DOHH2 (cell line): ENCODE data around the gene TTC16.

ENCODE experiments used
- H3F3A ChIP-seq: fragments of 200-600 bp; sonication (generic), shearing (Covaris generic); 2 replicates; pipeline ENCODE4 v1.6.0; 2016; ENCODE audit warnings: antibody characterized with exemption, mild to moderate bottlenecking; ENCODE audit not compliant: control insufficient read depth, insufficient read depth
- H3K27ac ChIP-seq: fragments of 200-600 bp; sonication (generic); 2 replicates; pipeline ENCODE4 v1.5.1; 2014; ENCODE audit warnings: low read depth, mild to moderate bottlenecking, low read length, moderate library complexity
- H3K27me3 ChIP-seq: fragments of 200-600 bp; sonication (generic); 2 replicates; pipeline ENCODE4 v1.6.1; 2014; ENCODE audit warnings: mild to moderate bottlenecking, low read length, mixed read lengths; ENCODE audit not compliant: control insufficient read depth
- H3K36me3 ChIP-seq: fragments of 200-600 bp; sonication (generic); 2 replicates; pipeline ENCODE4 v1.6.1; 2014; ENCODE audit warnings: mild to moderate bottlenecking, low read length, moderate library complexity, mixed read lengths; ENCODE audit not compliant: control insufficient read depth
- H3K4me1 ChIP-seq: fragments of 200-600 bp; sonication (generic); 2 replicates; pipeline ENCODE4 v1.6.1; 2014; ENCODE audit warnings: mild to moderate bottlenecking, low read length, mixed read lengths; ENCODE audit not compliant: control insufficient read depth
- H3K4me2 ChIP-seq: fragments of 200-600 bp; sonication (generic); 2 replicates; pipeline ENCODE4 v1.6.0; 2014; ENCODE audit warnings: mild to moderate bottlenecking, low read length, moderate library complexity
- H3K4me3 ChIP-seq: fragments of 200-600 bp; sonication (generic); 2 replicates; pipeline ENCODE4 v1.5.1; 2014; ENCODE audit warnings: mild to moderate bottlenecking, low read length, mixed read lengths
- H3K79me2 ChIP-seq: fragments of 200-600 bp; sonication (generic); 2 replicates; pipeline ENCODE4 v1.6.1; 2014; ENCODE audit warnings: mild to moderate bottlenecking, low read length, mixed read lengths; ENCODE audit not compliant: control insufficient read depth
- H3K9me2 ChIP-seq: fragments of 200-600 bp; sonication (generic); replicated peaks from 2 replicates; pipeline ENCODE4 v1.6.1; 2014; ENCODE audit warnings: mild to moderate bottlenecking, low read length, mixed read lengths; ENCODE audit not compliant: control insufficient read depth
- H3K9me3 ChIP-seq: fragments of 200-600 bp; sonication (generic); 2 replicates; pipeline ENCODE4 v1.6.1; 2014; ENCODE audit warnings: antibody characterized with exemption, low read length, mixed read lengths; ENCODE audit not compliant: control insufficient read depth, insufficient read depth
- H4K20me1 ChIP-seq: fragments of 200-600 bp; sonication (generic); 2 replicates; pipeline ENCODE4 v1.6.0; 2014; ENCODE audit warnings: low read depth, mild to moderate bottlenecking, antibody characterized with exemption, low read length, moderate library complexity; ENCODE audit not compliant: control insufficient read depth, insufficient read depth
- EZH2phosphoT487 ChIP-seq: fragments of 200-600 bp; sonication (generic); IDR thresholded peaks from 2 replicates; pipeline ENCODE4 v1.6.1; 2017; ENCODE audit warnings: borderline replicate concordance, mild to moderate bottlenecking, antibody characterized with exemption, low read length, moderate library complexity, mixed read lengths
- TF ChIP-seq, protein P1 (sequence below): fragments of 200-600 bp; sonication (generic); IDR thresholded peaks from one replicate; pipeline ENCODE4 v1.5.1; 2014; ENCODE audit warnings: antibody characterized with exemption, mild to moderate bottlenecking, low read depth, low read length; ENCODE audit not compliant: poor library complexity, severe bottlenecking

Gene TTC16

DNA sequence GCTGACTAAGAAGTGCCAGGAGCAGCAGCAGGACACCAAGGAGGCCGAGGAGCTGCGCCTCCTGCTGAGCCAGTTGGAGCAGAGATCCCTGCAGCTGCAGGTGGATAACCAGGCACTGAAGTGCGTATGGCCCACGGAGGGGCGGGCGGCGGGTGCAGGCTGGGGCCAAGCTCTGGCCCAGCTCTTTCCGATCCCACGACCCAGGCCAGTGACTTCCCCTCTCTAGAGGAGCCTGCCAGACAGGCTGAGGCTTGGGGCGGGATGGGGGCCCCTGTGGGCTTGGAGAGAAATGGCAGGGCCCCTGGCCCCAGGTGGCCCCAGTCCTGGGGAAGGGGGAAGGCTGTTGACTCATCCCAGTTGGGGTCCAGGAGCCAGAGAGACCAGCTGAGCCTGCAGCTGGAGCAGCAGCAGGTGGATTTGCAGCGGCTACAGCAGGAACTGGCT, 4.0 kb upstream of the TTC16 start:
- H3K9me3 ChIP-seq: no peaks in the 10 kb centered on the region
- no peaks in the 10 kb centered on the region for H4K20me1 ChIP-seq
- H3K9me2 ChIP-seq: no peaks in the 10 kb centered on the region
- H3K79me2 ChIP-seq: no peaks in the 10 kb centered on the region
- no peak overlapping the region for H3K4me2 ChIP-seq
- H3K4me3 ChIP-seq: no peak overlapping the region
- TF ChIP-seq EZH2phosphoT487: no peak
- TF ChIP-seq, protein P1, sequence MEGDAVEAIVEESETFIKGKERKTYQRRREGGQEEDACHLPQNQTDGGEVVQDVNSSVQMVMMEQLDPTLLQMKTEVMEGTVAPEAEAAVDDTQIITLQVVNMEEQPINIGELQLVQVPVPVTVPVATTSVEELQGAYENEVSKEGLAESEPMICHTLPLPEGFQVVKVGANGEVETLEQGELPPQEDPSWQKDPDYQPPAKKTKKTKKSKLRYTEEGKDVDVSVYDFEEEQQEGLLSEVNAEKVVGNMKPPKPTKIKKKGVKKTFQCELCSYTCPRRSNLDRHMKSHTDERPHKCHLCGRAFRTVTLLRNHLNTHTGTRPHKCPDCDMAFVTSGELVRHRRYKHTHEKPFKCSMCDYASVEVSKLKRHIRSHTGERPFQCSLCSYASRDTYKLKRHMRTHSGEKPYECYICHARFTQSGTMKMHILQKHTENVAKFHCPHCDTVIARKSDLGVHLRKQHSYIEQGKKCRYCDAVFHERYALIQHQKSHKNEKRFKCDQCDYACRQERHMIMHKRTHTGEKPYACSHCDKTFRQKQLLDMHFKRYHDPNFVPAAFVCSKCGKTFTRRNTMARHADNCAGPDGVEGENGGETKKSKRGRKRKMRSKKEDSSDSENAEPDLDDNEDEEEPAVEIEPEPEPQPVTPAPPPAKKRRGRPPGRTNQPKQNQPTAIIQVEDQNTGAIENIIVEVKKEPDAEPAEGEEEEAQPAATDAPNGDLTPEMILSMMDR: no peak
- H3K36me3 ChIP-seq: no peaks in the 10 kb centered on the region
- no peaks in the 10 kb centered on the region for H3K27me3 ChIP-seq
- peaks cover 11% of the 10 kb centered on the region for H3K4me1 ChIP-seq
- H3K27ac ChIP-seq: no peak overlapping the region
- H3F3A ChIP-seq: no peaks in the 10 kb centered on the region

DNA sequence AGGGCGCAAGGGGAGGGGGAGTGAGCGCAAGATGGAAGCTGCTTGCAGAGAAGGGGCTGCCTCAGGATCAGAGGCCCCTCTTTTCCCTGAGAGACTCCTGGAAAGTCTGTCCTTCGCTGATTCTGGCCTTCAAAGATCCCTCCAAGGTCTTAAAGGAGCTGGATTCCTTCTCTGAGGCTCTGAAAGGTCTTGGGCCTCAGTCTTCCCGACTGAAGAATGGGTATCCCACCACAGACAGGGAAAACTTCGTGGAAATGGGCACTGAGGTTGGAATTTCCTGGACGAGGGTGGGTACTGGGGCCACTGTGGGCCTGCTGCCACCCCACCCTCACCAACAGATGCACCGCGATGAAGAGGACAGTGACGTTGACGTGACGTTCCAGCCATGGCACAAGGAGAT, 3.5 kb upstream of the TTC16 start:
- Histone ChIP-seq H4K20me1 (no peaks in the 10 kb centered on the region), H3K9me3 (no peaks in the 10 kb centered on the region), H3K36me3 (no peaks in the 10 kb centered on the region), H3F3A (no peaks in the 10 kb centered on the region), H3K4me2 (no peak overlapping the region), H3K9me2 (no peaks in the 10 kb centered on the region), H3K27ac (no peak overlapping the region), H3K79me2 (no peaks in the 10 kb centered on the region), H3K4me1 (peaks cover 9% of the 10 kb centered on the region), H3K27me3 (no peaks in the 10 kb centered on the region), H3K4me3 (no peak overlapping the region)
- TF ChIP-seq, protein P1: no peak
- TF ChIP-seq EZH2phosphoT487: no peak

DNA sequence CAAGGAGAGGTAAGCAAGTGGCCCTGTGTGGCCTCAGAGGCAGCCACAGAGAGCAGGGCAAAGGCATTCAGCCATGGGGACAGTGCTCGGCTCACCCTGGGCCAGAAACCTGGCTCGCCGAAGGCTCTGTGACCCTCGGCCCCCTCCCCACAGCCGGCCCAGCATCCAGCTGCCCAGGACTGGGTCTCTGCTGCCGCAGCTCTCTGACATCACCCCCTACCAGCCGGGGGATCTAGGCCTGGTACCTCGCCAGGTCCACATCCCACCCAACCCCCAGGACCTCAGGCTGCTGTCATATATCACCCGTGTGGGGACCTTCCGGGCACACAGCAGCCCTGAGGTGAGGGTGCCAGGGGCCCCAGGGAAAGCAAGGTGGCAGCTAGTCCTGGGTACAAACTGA, 3.0 kb upstream of the TTC16 start:
- H3F3A ChIP-seq: no peaks in the 10 kb centered on the region
- TF ChIP-seq, protein P1: no peak
- no peak for TF ChIP-seq EZH2phosphoT487
- H3K4me3 ChIP-seq: no peak overlapping the region
- no peaks in the 10 kb centered on the region for H3K27me3 ChIP-seq
- H3K79me2 ChIP-seq: no peaks in the 10 kb centered on the region
- no peaks in the 10 kb centered on the region for H4K20me1 ChIP-seq
- H3K4me2 ChIP-seq: no peak overlapping the region
- H3K27ac ChIP-seq: no peak overlapping the region
- H3K4me1 ChIP-seq: peaks cover 6% of the 10 kb centered on the region
- no peaks in the 10 kb centered on the region for H3K9me2 ChIP-seq
- no peaks in the 10 kb centered on the region for H3K9me3 ChIP-seq
- no peaks in the 10 kb centered on the region for H3K36me3 ChIP-seq
